ENCODE results near the gene ARID2. TPM values are rescaled to one million over a fixed set of nuclear protein-coding genes. Genes with fewer than 3 reads are reported as not detected.

Gene ARID2
- total and polyA plus RNA-seq, 2 of the 4 experiments (the other 2 are of a cell fraction): 5.4 to 28.1 TPM

GRCh38 chr12:45680362-45680761 is 49.1 kb upstream of the ARID2 start:
- no peaks in the 10 kb centered on the region for H4K20me1 ChIP-seq (ENCODE audit: insufficient read depth, low read length)
- DNase-seq: no peak
- H3K4me3 ChIP-seq (ENCODE audit: insufficient read depth, low read depth, low read length): no peak overlapping the region
- no peak overlapping the region for H3K27ac ChIP-seq (ENCODE audit: insufficient read depth, low read length)
- no peak overlapping the region for H2AFZ ChIP-seq (replicated peaks; ENCODE audit: low read length, poor library complexity)
- POLR2A ChIA-PET (ENCODE audit: unreplicated experiment): no interaction called here
- H3K23ac ChIP-seq (ENCODE audit: low read depth, low read length): no peak overlapping the region
- CTCF ChIA-PET: no interaction called here
- H4K5ac ChIP-seq (ENCODE audit: low read depth, low read length): no peak overlapping the region
- no peak overlapping the region for H4K8ac ChIP-seq (ENCODE audit: low read depth in 2 of 2, low read length in 2 of 2)
- no peak overlapping the region for H2BK5ac ChIP-seq (ENCODE audit: low read depth, low read length, poor library complexity, severe bottlenecking)
- H3K79me1 ChIP-seq (ENCODE audit: low read depth in 1 of 2, low read length in 2 of 2): no peaks in the 10 kb centered on the region
- dilution Hi-C loops (cut with HindIII; ENCODE audit: low sequenced_read_pairs, unreplicated experiment): no loop called here
- H2BK120ac ChIP-seq (ENCODE audit: low read depth, low read length): no peak overlapping the region
- H2BK20ac ChIP-seq (ENCODE audit: low read depth, low read length): no peak overlapping the region
- H3K9ac ChIP-seq (ENCODE audit: low read depth, low read length): no peak overlapping the region
- H3K4ac ChIP-seq (ENCODE audit: low read depth, low read length): no peak overlapping the region
- TF ChIP-seq MAZ (IDR thresholded peaks at IDR 0.05; ENCODE audit: borderline replicate concordance, low read depth, low read length) (no peak), CEBPB (IDR thresholded peaks at IDR 0.05; ENCODE audit: low read depth, low read length) (no peak), RFX5 (IDR thresholded peaks at IDR 0.05; ENCODE audit: low read depth, low read length) (no peak)
- no TSS peak for BruUV-seq (replicated peaks)
- no peak overlapping the region for H2BK15ac ChIP-seq (ENCODE audit: low read depth, low read length)
- H2AK5ac ChIP-seq (ENCODE audit: low read depth, low read length): no peak overlapping the region
- no peak overlapping the region for H3K4me2 ChIP-seq (ENCODE audit: low read depth, low read length)
- no peak for ATAC-seq (ENCODE audit: low read depth)
- no peak overlapping the region for H3K18ac ChIP-seq (ENCODE audit: low read depth, low read length)
- H3K36me3 ChIP-seq (ENCODE audit: control insufficient read depth, insufficient read depth, low read length): no peaks in the 10 kb centered on the region
- no peaks in the 10 kb centered on the region for H3K4me1 ChIP-seq (ENCODE audit: control insufficient read depth, insufficient read depth, low read length)
- no peak overlapping the region for H4K91ac ChIP-seq (ENCODE audit: insufficient read depth, low read depth, low read length)
- no peak overlapping the region for H2AK9ac ChIP-seq (replicated peaks; ENCODE audit: low read depth, low read length, poor library complexity)
- no peak overlapping the region for H3K56ac ChIP-seq (ENCODE audit: extremely low read depth, insufficient read depth, low read length)
- H3K27me3 ChIP-seq (ENCODE audit: control insufficient read depth, insufficient read depth, low read length): peaks cover 3% of the 10 kb centered on the region
- intact Hi-C loops (cut with micrococcal nuclease): no loop called here
- H3K9me1 ChIP-seq (ENCODE audit: insufficient read depth, low read length): no peaks in the 10 kb centered on the region
- no peak overlapping the region for H3K14ac ChIP-seq (replicated peaks; ENCODE audit: low read depth, low read length)
- no peaks in the 10 kb centered on the region for H3K9me3 ChIP-seq (ENCODE audit: control insufficient read depth, insufficient read depth, low read length)
- in situ Hi-C loops (cut with MboI; ENCODE audit: low sequenced_read_pairs): no loop called here
